GM12801 (cell line): ENCODE data around the gene YWHAH.

Source experiments
- TF ChIP-seq, protein P1 (sequence below): IDR thresholded peaks from one replicate; pipeline ENCODE4 v1.5.1; 2011; ENCODE audit warnings: control low read depth; ENCODE audit not compliant: insufficient read length; ENCODE audit errors: extremely low read depth

Gene YWHAH

DNA sequence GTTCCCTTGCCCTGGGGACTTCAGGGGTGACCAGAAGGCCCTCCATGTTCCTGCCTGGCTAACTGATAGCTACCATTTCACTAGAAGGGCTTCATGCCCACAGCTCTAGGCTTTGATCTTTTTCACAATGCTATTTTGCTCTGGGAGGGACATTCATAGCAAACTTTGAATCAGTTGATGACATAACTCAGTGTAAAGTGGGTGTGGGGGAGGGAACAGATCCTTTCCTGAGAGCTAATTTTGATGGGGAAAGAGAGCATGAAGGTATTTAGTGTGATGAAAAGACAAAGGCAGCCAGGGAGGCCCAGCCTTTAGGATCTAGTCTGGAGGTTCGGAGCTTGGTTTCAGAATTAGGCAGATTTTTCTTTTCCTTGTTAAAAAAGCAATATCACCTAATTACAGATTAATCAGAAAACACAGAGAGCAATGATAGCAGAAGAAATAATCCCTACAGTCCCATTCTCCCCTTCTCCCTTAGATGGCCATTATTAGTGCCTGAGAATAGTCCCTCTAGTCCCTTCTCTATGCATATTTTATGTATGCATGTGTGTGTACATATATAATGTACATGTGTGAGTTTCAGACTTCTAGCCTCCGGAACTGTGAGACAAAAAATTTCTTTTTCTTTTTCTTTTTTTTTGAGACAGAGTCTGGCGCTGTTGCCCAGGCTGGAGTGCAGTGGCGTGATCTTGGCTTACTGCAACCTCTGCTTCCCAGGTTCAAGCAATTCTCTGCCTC lies 46.9 kb downstream of the YWHAH start:
- TF ChIP-seq, protein P1, sequence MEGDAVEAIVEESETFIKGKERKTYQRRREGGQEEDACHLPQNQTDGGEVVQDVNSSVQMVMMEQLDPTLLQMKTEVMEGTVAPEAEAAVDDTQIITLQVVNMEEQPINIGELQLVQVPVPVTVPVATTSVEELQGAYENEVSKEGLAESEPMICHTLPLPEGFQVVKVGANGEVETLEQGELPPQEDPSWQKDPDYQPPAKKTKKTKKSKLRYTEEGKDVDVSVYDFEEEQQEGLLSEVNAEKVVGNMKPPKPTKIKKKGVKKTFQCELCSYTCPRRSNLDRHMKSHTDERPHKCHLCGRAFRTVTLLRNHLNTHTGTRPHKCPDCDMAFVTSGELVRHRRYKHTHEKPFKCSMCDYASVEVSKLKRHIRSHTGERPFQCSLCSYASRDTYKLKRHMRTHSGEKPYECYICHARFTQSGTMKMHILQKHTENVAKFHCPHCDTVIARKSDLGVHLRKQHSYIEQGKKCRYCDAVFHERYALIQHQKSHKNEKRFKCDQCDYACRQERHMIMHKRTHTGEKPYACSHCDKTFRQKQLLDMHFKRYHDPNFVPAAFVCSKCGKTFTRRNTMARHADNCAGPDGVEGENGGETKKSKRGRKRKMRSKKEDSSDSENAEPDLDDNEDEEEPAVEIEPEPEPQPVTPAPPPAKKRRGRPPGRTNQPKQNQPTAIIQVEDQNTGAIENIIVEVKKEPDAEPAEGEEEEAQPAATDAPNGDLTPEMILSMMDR = no peak

DNA sequence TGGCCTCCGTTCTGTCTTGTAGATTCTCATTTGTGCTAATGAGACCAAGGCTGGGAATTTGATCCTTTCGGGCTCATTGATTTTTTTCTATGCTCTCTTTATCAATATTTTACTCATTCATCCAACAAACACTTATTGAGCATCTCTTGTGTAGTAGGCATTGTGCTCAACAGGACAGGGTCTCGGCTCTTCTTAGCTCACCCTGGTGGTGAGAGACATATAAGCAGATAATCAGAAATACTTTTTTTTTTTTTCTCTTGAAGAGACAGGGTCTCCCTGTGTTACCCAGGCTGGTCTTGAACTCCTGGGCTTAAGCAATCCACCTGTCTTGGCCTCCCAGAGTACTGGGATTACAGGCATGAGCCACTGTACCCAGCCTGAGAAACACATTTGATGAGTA lies 50.7 kb downstream of the YWHAH start:
- TF ChIP-seq, protein P1 = no peak

DNA sequence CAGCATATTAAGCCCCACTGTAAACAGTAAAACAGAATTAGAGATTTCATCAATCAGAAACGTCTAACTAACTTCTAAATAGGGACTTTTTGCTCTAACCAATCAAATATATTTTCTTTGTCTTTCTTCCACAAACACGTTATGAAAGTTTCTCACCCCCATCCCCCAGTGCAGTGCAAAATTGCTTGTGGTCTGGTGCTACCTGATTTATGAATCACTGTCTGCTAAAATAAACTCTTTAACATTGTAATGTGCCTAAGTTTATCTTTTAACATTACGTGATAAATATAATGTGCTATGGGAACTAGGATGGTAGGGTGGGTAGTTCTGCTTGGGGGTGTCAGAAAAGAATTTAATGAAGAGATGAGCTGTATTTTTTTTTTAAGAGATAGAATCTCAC lies 51.5 kb downstream of the YWHAH start:
- TF ChIP-seq, protein P1 = no peak

DNA sequence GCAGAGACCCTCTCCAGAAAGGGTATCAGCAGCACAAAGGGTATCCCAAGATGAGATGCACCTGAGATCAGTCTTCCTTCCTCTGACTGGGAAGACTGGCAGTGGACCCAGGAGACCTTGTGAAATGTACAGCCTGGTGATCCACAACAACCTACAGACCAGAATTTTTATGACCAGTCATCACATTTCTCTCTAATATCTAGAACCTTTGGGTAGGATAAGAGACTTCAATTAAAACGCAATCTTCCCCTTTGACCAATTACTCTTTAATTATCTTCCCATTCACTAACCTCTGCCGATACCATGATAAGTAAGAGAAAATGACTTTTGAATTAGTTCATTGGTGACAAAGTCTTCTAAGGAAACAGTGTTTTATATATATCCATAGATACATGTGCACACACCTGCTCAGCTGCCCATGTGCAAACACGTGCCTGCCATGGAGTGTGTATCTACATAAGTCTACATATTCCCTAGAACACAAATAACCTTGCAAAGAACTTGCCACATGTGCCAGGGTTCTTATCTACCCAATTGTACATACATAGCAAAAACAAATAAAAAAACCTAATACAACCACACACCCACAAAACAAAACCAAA lies 54.5 kb downstream of the YWHAH start:
- TF ChIP-seq, protein P1 = no peak

DNA sequence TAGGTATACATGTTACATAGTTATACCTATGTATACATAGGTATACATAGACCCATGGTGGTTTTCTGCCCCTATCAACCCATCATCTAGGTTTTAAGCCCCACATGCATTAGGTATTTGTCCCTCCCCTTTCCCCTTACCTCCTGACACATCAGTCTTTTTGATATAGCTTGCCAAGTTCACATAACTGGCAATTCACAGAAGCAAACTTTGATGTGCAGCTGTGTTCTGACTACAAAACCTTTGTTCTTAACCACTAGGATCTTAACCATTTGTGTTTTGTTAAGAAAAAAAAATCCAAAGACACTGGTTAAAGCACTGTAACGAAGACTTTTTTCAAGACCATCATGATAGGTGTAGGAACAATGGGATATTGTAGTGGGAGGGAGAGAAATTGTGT lies 55.8 kb downstream of the YWHAH start:
- TF ChIP-seq, protein P1 = no peak

DNA sequence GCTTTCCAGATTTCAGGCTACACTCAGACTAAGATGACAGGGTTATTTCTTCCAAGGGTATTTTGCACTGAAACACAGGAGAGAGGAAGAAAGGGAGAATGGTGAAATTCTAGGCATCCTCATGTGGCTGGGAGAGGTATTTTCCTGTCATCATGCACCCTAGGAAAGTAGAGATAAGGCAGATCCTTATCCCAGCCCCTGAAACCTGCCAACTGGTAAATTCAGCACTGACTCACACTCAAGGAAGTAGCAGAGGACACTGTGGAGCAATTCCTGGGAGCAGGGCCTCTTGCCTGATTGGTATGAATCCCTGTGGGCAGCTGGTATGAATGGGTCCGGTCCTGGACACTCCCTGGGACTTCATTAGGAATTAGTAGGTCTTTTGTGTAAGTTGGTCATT lies 61.1 kb downstream of the YWHAH start:
- TF ChIP-seq, protein P1 = no peak
